ENCODE measurements around the gene NOTCH2.
"Not testable (repeated sequence)": the region's sequence is repeated elsewhere in the genome, so short reads cannot be mapped to it uniquely, and the experiment has no call there.

GRCh38 chr1:120103768-120104167 is 34.3 kb upstream of the NOTCH2 start:
- TF ChIP-seq CTCF, EP300 (IDR thresholded peaks at IDR 0.05): not testable (repeated sequence)

All from ovary (tissue), 3 donors.